WI38 (cell line): ENCODE data around the gene UBALD1.

Experiments used
- H3K4me3 ChIP-seq: 2 replicates; pipeline ENCODE4 v1.5.1; 2011; ENCODE audit warnings: low read depth, mild to moderate bottlenecking, control low read depth, low read length
- CTCF ChIP-seq: IDR thresholded peaks from 2 replicates; pipeline ENCODE4 v1.5.1; 2012; ENCODE audit warnings: low read depth, mild to moderate bottlenecking, control low read depth, low read length

Gene UBALD1

GRCh38 chr16:4613636-4614570 is 785 bp downstream of the UBALD1 start:
- no peak for TF ChIP-seq CTCF
- H3K4me3 ChIP-seq = peak overlapping the region; percentile 80

DNA sequence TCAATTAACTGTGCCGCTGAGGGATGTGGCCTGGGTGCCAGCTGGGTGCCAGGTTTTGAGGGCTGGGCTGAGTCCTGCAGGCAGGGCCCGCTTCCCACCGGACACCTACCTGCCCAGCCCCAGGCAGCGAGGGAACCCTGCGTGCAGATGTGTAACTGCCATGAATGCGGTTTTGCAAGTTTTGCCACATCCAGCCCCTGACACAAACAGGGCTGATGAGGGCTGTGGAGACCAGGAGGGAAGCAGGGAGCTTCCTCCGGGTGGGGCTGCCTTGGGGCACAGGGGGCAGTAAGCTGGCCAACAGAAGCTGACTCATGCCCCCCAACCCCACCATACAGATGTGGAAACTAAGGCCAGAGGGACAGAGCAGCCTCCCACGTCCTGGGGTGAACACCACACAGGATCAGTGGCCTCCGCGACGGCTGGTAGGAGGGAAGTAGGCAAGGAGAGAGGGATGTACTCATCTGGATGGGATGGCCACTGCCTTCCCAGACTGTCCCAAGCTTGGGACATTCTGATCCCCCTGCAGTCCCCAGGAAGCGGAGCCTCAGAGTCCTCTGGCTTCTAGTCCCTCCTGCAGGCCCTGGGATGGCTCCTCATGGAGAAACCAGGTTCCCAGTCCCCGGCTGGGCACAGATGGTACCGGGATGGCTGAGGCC is 1.6 kb downstream of the UBALD1 start:
- peak overlapping the region; percentile 80 for H3K4me3 ChIP-seq

GRCh38 chr16:4612474-4612931 is 2.2 kb downstream of the UBALD1 start:
- no peak for TF ChIP-seq CTCF
- H3K4me3 ChIP-seq = no peak overlapping the region

More for the DNA sequence above, 1.6 kb downstream of the UBALD1 start:
- TF ChIP-seq CTCF = no peak

DNA sequence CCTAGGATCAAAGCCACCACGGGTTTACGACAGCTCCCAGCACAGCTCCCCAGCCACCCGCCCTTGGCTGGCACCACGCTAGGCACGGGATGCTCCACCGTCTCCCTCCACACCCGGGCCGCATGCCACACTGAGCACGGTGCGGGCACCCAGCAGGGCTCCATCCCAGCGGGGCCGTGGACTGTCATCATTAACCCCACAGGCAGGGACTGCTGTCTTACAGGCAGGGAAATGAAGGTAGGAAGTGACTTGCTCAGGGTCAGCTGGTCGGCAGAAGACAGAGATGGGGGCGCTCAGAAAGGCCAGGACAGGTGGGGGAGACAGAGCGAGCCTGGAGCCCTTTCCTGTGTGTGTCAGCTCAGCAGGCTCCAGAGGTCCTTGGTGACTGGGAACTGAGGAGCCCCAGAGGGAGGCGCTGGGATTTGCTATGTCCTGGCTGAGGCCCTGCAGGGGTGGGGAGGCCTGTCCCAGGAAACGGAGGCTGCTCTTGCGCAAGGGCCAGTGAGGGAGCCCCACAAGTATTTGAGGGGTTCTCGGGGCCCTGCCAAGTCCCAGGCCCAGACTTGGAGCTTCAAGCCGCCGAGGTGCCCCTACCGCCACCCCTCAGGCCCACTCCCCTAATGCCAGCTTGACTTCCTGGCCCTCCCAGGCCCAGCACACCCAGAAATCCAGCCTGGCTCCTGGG is 3.2 kb downstream of the UBALD1 start:
- TF ChIP-seq CTCF = no peak
- no peak overlapping the region for H3K4me3 ChIP-seq

DNA sequence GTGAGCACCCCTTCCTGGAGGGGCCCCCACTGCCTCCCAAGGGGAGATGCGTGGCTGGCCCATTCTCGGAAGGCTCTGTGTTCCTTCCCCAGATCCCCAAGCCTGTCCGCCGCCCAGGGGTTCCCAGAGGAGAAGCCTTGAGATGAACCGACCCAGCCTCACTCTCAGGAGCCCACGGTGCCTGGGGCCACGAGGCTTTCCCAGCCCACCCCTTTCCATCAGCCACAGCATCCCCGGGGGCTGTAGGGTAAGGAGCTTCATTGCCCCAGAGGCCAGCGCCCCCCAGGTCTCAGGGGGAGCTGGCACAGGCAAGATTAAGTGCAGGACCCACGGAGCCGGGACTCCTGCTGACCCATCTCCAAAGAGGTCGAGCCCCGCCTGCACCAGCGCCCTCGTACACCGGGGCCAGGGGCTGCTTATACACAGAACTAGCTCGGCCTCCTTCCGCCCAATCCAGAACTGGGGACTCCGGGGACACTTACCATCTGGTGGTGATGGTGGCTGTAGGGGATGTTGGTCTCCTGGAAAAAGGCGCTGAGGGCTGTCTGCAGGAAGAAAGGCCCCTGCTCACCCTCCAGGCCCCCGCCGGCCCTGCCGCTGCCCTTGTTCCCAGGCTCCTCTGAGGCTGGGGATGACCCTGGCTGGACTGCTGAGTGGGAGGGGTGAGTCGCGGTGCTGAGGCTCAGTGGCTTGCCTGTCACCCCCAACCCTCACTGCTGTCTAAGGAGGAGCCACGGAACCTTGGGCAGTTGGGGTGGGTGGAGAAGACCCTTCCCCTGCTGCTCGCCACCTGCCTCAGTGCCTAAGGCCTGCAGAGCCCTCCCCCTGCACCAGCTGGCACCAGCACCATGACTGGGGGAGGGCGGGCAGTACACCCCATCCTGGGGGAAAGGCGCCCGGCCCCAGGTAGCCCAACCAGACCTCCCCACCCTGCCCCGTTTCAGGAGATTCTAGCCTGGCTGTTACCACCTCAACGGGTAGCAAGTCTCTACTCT is 4.4 kb downstream of the UBALD1 start:
- no peak overlapping the region for H3K4me3 ChIP-seq
- no peak for TF ChIP-seq CTCF

GRCh38 chr16:4609200-4610010 is 5.3 kb downstream of the UBALD1 start:
- no peak overlapping the region for H3K4me3 ChIP-seq
- no peak for TF ChIP-seq CTCF
